Measurements from ENCODE around the gene P4HA2.

GRCh38 chr5:132251220-132251725, 23.6 kb upstream of the P4HA2 start:
- TF ChIP-seq SP1 (IDR thresholded peaks at IDR 0.05; ENCODE audit: low read depth, low read length) = no peak
- TF ChIP-seq CTCF (IDR thresholded peaks at IDR 0.05; ENCODE audit: control extremely low read depth in 1 of 3, insufficient read depth in 1 of 3, low read depth in 1 of 3, low read length in 3 of 3) = no peak

Data from H1 (cell line).